ENCODE measurements around the gene SPRR2F.

The SPRR2F gene

GRCh38 chr1:153072806-153073726 is 40.2 kb downstream of the SPRR2F start:
- DNase-seq (ENCODE audit: low read depth in 3 of 3) = no peak

- no peak for DNase-seq (ENCODE audit: low read depth in 3 of 3)
Measured at GRCh38 chr1:153071511-153071910, 41.8 kb downstream of the SPRR2F start, which contains the start of gene SPRR2B. Gene SPRR2B, minus strand, starts transcription at chr1:153071611. Its CDS starts 772 bp downstream, at chr1:153070839.

- no peak for DNase-seq (ENCODE audit: low read depth in 3 of 3)
Measured at GRCh38 chr1:153070243-153070642, 43.1 kb downstream of the SPRR2F start.

Measured in stimulated activated CD4-positive, alpha-beta T cell treated with anti-CD3 and anti-CD28 coated beads, TNF-alpha, amount 100 ng/mL, for 48 hours (primary cell).